Thyroid gland (tissue), 4 donors: ENCODE data around the gene WIPF3.

Experiments
- POLR2A ChIP-seq, 2 donors: fragments of 450-650 bp; IDR thresholded peaks; one replicate each; pipeline ENCODE4 v1.6.1; 2017; ENCODE audit warnings: antibody characterized with exemption in 2 of 2, mild to moderate bottlenecking in 2 of 2, moderate library complexity in 1 of 2
- TF ChIP-seq, protein P1 (sequence below), 6 experiments: fragments of 200-600 bp in 3 of 6; fragments of 450-650 bp in 3 of 6; sonication (generic) in 3 of 6; IDR thresholded peaks; one replicate each; pipeline ENCODE4 v1.5.1; 2016 to 2019; ENCODE audit warnings: antibody characterized with exemption in 6 of 6, mild to moderate bottlenecking in 2 of 6, inconsistent platforms in 1 of 6, moderate library complexity in 1 of 6

DNA sequence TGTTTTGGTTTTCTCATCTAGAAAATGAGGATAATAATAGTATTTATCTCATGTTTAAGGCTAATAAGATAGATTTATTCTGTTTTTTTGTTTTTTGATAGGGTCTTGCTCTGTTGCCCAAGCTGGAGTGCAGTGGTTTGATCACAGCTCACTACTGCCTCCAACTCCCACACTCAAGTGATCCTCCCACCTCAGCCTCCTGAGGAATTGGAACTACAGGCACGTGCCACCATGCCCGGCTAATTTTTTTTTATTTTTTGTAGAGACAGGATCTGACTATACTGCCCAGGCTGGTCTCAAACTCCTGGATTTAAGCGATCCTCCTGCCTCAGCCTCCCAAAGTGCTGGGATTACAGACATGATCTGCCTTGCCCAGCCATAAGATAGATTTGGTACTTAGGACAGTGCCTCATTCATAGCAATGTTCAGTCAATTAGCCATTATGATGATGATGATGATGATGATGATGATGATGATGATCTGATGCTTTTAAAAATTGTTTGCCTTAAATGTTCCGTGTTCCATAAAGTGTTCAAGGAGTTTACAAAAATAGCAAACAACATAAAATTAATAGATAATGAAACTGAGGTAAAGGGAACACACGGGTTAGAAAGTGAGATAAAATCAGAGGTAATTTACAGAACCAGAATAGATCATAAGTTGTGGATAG is 4.6 kb downstream of the WIPF3 start:
- TF ChIP-seq, protein P1, sequence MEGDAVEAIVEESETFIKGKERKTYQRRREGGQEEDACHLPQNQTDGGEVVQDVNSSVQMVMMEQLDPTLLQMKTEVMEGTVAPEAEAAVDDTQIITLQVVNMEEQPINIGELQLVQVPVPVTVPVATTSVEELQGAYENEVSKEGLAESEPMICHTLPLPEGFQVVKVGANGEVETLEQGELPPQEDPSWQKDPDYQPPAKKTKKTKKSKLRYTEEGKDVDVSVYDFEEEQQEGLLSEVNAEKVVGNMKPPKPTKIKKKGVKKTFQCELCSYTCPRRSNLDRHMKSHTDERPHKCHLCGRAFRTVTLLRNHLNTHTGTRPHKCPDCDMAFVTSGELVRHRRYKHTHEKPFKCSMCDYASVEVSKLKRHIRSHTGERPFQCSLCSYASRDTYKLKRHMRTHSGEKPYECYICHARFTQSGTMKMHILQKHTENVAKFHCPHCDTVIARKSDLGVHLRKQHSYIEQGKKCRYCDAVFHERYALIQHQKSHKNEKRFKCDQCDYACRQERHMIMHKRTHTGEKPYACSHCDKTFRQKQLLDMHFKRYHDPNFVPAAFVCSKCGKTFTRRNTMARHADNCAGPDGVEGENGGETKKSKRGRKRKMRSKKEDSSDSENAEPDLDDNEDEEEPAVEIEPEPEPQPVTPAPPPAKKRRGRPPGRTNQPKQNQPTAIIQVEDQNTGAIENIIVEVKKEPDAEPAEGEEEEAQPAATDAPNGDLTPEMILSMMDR (IDR thresholded peaks at IDR 0.05): no peak
- no peak for TF ChIP-seq POLR2A (IDR thresholded peaks at IDR 0.05)
